ENCODE measurements around the gene DMBT1. TPM values are rescaled to one million over a fixed set of nuclear protein-coding genes. Genes with fewer than 3 reads are reported as not detected.

DMBT1 gene
- total RNA-seq, 1 donor from 2014 or later = not detected

- no peaks in the 10 kb centered on the region for H3K4me1 Mint-ChIP-seq (ENCODE audit: low read depth)
- no peaks in the 10 kb centered on the region for H3K9me3 Mint-ChIP-seq
- no peaks in the 10 kb centered on the region for H3K36me3 Mint-ChIP-seq (ENCODE audit: low read depth)
- DNase-seq (ENCODE audit: low spot score) = no peak
- no peak overlapping the region for H3K4me3 Mint-ChIP-seq (ENCODE audit: low read depth)
- intact Hi-C loops (cut with micrococcal nuclease) = no loop called here
- no peak overlapping the region for H3K27ac Mint-ChIP-seq
- H3K27me3 Mint-ChIP-seq (ENCODE audit: low read depth) = no peaks in the 10 kb centered on the region
Measured at GRCh38 chr10:122675278-122675677, 114.7 kb downstream of the DMBT1 start.

GRCh38 chr10:122678266-122678665, 117.7 kb downstream of the DMBT1 start:
- Mint-ChIP-seq H3K27me3 (ENCODE audit: low read depth) (no peaks in the 10 kb centered on the region), H3K36me3 (ENCODE audit: low read depth) (no peaks in the 10 kb centered on the region), H3K4me3 (ENCODE audit: low read depth) (no peak overlapping the region), H3K4me1 (ENCODE audit: low read depth) (no peaks in the 10 kb centered on the region), H3K9me3 (no peaks in the 10 kb centered on the region), H3K27ac (no peak overlapping the region)
- no peak for DNase-seq (ENCODE audit: low spot score)
- intact Hi-C loops (cut with micrococcal nuclease) = no loop called here

GRCh38 chr10:122682522-122682921, 122.0 kb downstream of the DMBT1 start:
- no peak overlapping the region for H3K4me3 Mint-ChIP-seq (ENCODE audit: low read depth)
- no peak for DNase-seq (ENCODE audit: low spot score)
- intact Hi-C loops (cut with micrococcal nuclease) = no loop called here
- H3K27me3 Mint-ChIP-seq (ENCODE audit: low read depth) = no peaks in the 10 kb centered on the region
- H3K27ac Mint-ChIP-seq = no peak overlapping the region
- no peaks in the 10 kb centered on the region for H3K36me3 Mint-ChIP-seq (ENCODE audit: low read depth)
- H3K9me3 Mint-ChIP-seq = no peaks in the 10 kb centered on the region
- no peaks in the 10 kb centered on the region for H3K4me1 Mint-ChIP-seq (ENCODE audit: low read depth)

- Mint-ChIP-seq H3K27me3 (ENCODE audit: low read depth) (peaks cover 2% of the 10 kb centered on the region), H3K4me1 (ENCODE audit: low read depth) (no peaks in the 10 kb centered on the region)
Measured at GRCh38 chr10:122688293-122688989, 127.9 kb downstream of the DMBT1 start.

GRCh38 chr10:122689146-122689820, 128.7 kb downstream of the DMBT1 start:
- no peaks in the 10 kb centered on the region for H3K36me3 Mint-ChIP-seq (ENCODE audit: low read depth)
- H3K27ac Mint-ChIP-seq = no peak overlapping the region
- no peak for DNase-seq (ENCODE audit: low spot score)
- H3K4me1 Mint-ChIP-seq (ENCODE audit: low read depth) = no peaks in the 10 kb centered on the region
- no peak overlapping the region for H3K4me3 Mint-ChIP-seq (ENCODE audit: low read depth)
- intact Hi-C loops (cut with micrococcal nuclease) = no loop called here
- no peaks in the 10 kb centered on the region for H3K9me3 Mint-ChIP-seq
- peaks cover 2% of the 10 kb centered on the region for H3K27me3 Mint-ChIP-seq (ENCODE audit: low read depth)

More at GRCh38 chr10:122688293-122688989, 127.9 kb downstream of the DMBT1 start:
- Mint-ChIP-seq H3K36me3 (ENCODE audit: low read depth) (no peaks in the 10 kb centered on the region), H3K4me3 (ENCODE audit: low read depth) (no peak overlapping the region), H3K27ac (no peak overlapping the region), H3K9me3 (no peaks in the 10 kb centered on the region)
- intact Hi-C loops (cut with micrococcal nuclease) = no loop called here
- no peak for DNase-seq (ENCODE audit: low spot score)

GRCh38 chr10:122692744-122693143, 132.2 kb downstream of the DMBT1 start:
- H3K4me3 Mint-ChIP-seq (ENCODE audit: low read depth) = no peak overlapping the region
- no peak overlapping the region for H3K27ac Mint-ChIP-seq
- H3K4me1 Mint-ChIP-seq (ENCODE audit: low read depth) = no peaks in the 10 kb centered on the region
- no peak for DNase-seq (ENCODE audit: low spot score)
- intact Hi-C loops (cut with micrococcal nuclease) = no loop called here
- peaks cover 2% of the 10 kb centered on the region for H3K27me3 Mint-ChIP-seq (ENCODE audit: low read depth)
- H3K9me3 Mint-ChIP-seq = no peaks in the 10 kb centered on the region
- no peaks in the 10 kb centered on the region for H3K36me3 Mint-ChIP-seq (ENCODE audit: low read depth)

Other genes starting within 250 kb of the DMBT1 start
- gene PLEKHA1, start 186.0 kb upstream of the DMBT1 start, total RNA-seq = 4.5 and 5.1 TPM in 2 replicates
- gene ARMS2, start 106.1 kb upstream of the DMBT1 start, total RNA-seq = not detected in 2 replicates
- not detected in 2 replicates for gene HTRA1, start 99.2 kb upstream of the DMBT1 start, total RNA-seq
- gene C10orf120, start 139.1 kb downstream of the DMBT1 start, total RNA-seq = not detected in 2 replicates